Parathyroid adenoma (tissue), 2 donors: ENCODE measurements around the gene PLSCR5.

Source experiments
- H2AFZ ChIP-seq: fragments of 300-600 bp; sonication (generic); one replicate; pipeline ENCODE4 v1.7.0; 2017; ENCODE audit warnings: antibody characterized with exemption, mild to moderate bottlenecking
- H3K27ac ChIP-seq: fragments of 300-600 bp; sonication (generic); one replicate; pipeline ENCODE4 v1.7.0; 2017
- H3K27me3 ChIP-seq: fragments of 300-600 bp; sonication (generic); one replicate; pipeline ENCODE4 v1.7.0; 2017; ENCODE audit warnings: low read length; ENCODE audit not compliant: control insufficient read depth, insufficient read depth
- H3K36me3 ChIP-seq: fragments of 300-600 bp; sonication (generic); one replicate; pipeline ENCODE4 v1.7.0; 2017; ENCODE audit warnings: low read length; ENCODE audit not compliant: control insufficient read depth, insufficient read depth
- H3K4me1 ChIP-seq: fragments of 300-600 bp; sonication (generic); one replicate; pipeline ENCODE4 v1.7.0; 2017; ENCODE audit warnings: control low read depth
- H3K4me2 ChIP-seq: fragments of 300-600 bp; sonication (generic); one replicate; pipeline ENCODE4 v1.7.0; 2017; ENCODE audit warnings: low read length
- H3K4me3 ChIP-seq: fragments of 300-600 bp; sonication (generic); one replicate; pipeline ENCODE4 v1.7.0; 2017; ENCODE audit warnings: low read depth, low read length
- H3K79me2 ChIP-seq: fragments of 300-600 bp; sonication (generic); one replicate; pipeline ENCODE4 v1.7.0; 2017; ENCODE audit warnings: control low read depth
- H3K9ac ChIP-seq: fragments of 300-600 bp; sonication (generic); one replicate; pipeline ENCODE4 v1.7.0; 2017; ENCODE audit warnings: mild to moderate bottlenecking
- H3K9me3 ChIP-seq: fragments of 300-600 bp; sonication (generic); one replicate; pipeline ENCODE4 v1.7.0; 2017; ENCODE audit warnings: low read length; ENCODE audit not compliant: control insufficient read depth
- CTCF ChIP-seq: fragments of 300-600 bp; sonication (generic); IDR thresholded peaks from one replicate; pipeline ENCODE4 v1.7.0; 2017; ENCODE audit warnings: antibody characterized with exemption, mild to moderate bottlenecking
- donor health status: primary hyperparathyroidism.

PLSCR5 gene

GRCh38 chr3:146561879-146562278, 43.3 kb downstream of the PLSCR5 start:
- Histone ChIP-seq H3K27me3 (no peaks in the 10 kb centered on the region), H3K9me3 (no peaks in the 10 kb centered on the region), H3K36me3 (no peaks in the 10 kb centered on the region), H3K4me1 (no peaks in the 10 kb centered on the region), H3K4me2 (no peak overlapping the region), H3K79me2 (no peaks in the 10 kb centered on the region), H3K4me3 (no peak overlapping the region), H2AFZ (no peak overlapping the region), H3K9ac (no peak overlapping the region), H3K27ac (no peak overlapping the region)
- no peak for TF ChIP-seq CTCF

- no peaks in the 10 kb centered on the region for H3K4me1 ChIP-seq
- H3K36me3 ChIP-seq, result no peaks in the 10 kb centered on the region
- no peak overlapping the region for H3K4me2 ChIP-seq
- H3K27ac ChIP-seq, result no peak overlapping the region
- no peaks in the 10 kb centered on the region for H3K27me3 ChIP-seq
- no peak overlapping the region for H2AFZ ChIP-seq
- H3K9me3 ChIP-seq, result no peaks in the 10 kb centered on the region
- H3K79me2 ChIP-seq, result no peaks in the 10 kb centered on the region
- no peak overlapping the region for H3K4me3 ChIP-seq
- TF ChIP-seq CTCF, result no peak
- H3K9ac ChIP-seq, result no peak overlapping the region
Measured at GRCh38 chr3:146561463-146561862, 43.7 kb downstream of the PLSCR5 start.

- H3K27ac ChIP-seq, result no peak overlapping the region
- H3K4me1 ChIP-seq, result no peaks in the 10 kb centered on the region
- no peaks in the 10 kb centered on the region for H3K9me3 ChIP-seq
- H3K4me3 ChIP-seq, result no peak overlapping the region
- no peaks in the 10 kb centered on the region for H3K79me2 ChIP-seq
- no peaks in the 10 kb centered on the region for H3K27me3 ChIP-seq
- no peak for TF ChIP-seq CTCF
- no peaks in the 10 kb centered on the region for H3K36me3 ChIP-seq
- no peak overlapping the region for H2AFZ ChIP-seq
- no peak overlapping the region for H3K4me2 ChIP-seq
- H3K9ac ChIP-seq, result no peak overlapping the region
Measured at GRCh38 chr3:146560678-146561077, 44.5 kb downstream of the PLSCR5 start.

GRCh38 chr3:146559388-146559787, 45.8 kb downstream of the PLSCR5 start:
- no peaks in the 10 kb centered on the region for H3K4me1 ChIP-seq
- H3K9ac ChIP-seq, result no peak overlapping the region
- no peak overlapping the region for H2AFZ ChIP-seq
- no peaks in the 10 kb centered on the region for H3K79me2 ChIP-seq
- no peak overlapping the region for H3K4me3 ChIP-seq
- TF ChIP-seq CTCF, result no peak
- H3K27me3 ChIP-seq, result no peaks in the 10 kb centered on the region
- H3K27ac ChIP-seq, result no peak overlapping the region
- H3K4me2 ChIP-seq, result no peak overlapping the region
- H3K9me3 ChIP-seq, result no peaks in the 10 kb centered on the region
- H3K36me3 ChIP-seq, result no peaks in the 10 kb centered on the region

- H3K27me3 ChIP-seq, result no peaks in the 10 kb centered on the region
- no peak overlapping the region for H3K4me3 ChIP-seq
- H3K9me3 ChIP-seq, result no peaks in the 10 kb centered on the region
- no peak overlapping the region for H3K27ac ChIP-seq
- H3K36me3 ChIP-seq, result no peaks in the 10 kb centered on the region
- no peak for TF ChIP-seq CTCF
- H3K4me2 ChIP-seq, result no peak overlapping the region
- H3K79me2 ChIP-seq, result no peaks in the 10 kb centered on the region
- no peak overlapping the region for H2AFZ ChIP-seq
- H3K9ac ChIP-seq, result no peak overlapping the region
- H3K4me1 ChIP-seq, result no peaks in the 10 kb centered on the region
Measured at GRCh38 chr3:146558781-146559180, 46.4 kb downstream of the PLSCR5 start.
